Stimulated activated CD8-positive, alpha-beta memory T cell treated with anti-CD3 and anti-CD28 coated beads, Interleukin-2, amount 100 ng/mL, for 48 hours (primary cell): ENCODE data around the gene ITPK1.
A peak's percentile ranks its signal among the peaks of the same experiment; 100 is the strongest.

Source experiments
- DNase-seq, 2 donors: peaks; one replicate each; pipeline ENCODE4 v3.0.0-alpha.2; 2020; ENCODE audit warnings: low read depth in 2 of 2

Gene ITPK1

DNA sequence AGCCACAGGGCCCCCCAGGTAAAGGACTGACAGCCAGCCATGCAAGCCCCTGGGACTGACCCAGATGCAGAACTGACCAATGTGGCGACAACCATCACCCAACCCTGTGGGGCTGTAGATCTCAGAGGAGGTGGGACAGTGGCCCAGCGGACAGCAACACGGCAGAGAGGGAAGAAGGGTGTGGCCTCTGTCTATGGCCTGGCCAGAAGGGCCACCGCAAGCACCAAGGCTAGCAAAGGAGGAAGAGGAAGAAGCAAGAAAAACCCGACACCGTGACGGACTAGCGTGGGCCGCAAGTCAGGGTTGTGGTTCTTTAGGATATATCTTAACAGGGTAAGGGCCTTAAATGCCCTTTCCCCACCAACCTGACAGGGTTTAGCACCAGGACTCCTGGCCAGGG is 71.2 kb downstream of the ITPK1 start:
- DNase-seq: no peak

DNA sequence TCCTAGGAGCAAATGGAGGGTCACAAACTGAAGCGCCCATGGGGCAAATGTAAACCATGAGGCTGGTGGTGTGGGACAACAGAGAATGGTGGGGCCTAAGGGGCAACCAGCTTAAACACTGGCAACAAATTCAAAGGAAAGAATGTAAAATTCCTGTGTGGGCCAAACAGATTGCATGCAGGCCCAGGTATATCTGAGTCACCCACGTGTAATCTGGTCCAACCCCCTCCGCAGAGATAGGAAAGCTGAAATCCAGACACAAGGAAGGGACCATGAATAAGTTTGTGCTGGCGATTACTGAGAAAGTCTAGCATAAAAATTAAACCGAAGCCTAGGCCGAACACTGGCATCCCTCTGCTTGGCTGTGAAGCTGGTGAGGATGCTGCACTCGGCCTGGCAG is 71.6 kb downstream of the ITPK1 start:
- DNase-seq: no peak

DNA sequence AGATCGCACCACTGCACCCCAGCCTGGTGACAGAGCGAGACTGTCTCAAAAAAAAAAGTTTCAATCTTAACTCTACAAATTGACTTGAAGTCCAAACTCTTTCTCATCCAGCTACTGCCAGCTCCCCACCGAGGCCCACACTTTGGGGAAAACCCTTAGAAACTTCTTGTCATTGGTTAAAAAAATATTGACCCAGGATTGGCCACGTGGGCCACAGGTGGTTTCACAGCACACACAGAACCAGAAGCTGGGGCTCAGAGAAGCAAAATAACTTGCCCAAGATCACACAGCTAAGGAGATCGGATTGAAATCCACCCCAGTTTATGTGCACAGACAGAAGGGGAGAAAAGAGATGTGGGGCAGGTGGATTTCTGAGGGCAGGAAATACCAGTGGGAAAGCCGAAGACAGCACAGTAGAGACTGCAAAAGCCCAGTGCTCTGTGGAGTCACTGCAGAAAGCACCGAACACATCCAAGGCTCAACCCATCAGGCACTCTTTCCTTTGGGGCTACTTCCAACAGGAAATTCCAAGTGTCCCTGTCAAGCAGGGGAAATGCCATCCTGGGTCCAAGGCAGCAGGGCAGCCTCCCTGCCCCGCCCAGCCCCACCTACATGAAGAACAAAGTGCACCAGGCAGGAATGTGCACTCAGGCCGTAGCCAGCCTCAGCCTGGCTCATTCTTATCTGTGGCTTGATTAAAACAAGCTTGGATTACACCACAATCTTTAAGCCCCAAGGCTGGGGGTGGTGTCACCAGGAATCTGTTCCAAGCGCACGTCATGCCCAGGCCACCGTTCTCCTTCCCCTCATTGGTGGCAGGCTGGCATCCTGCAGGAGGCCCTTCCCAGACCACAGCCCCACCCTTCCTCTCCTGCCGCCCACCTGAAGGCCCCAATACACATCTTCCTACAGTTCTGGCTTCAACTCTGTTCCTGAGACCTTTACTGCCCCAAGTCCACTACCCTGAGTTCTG is 72.5 kb downstream of the ITPK1 start:
- DNase-seq: no peak

DNA sequence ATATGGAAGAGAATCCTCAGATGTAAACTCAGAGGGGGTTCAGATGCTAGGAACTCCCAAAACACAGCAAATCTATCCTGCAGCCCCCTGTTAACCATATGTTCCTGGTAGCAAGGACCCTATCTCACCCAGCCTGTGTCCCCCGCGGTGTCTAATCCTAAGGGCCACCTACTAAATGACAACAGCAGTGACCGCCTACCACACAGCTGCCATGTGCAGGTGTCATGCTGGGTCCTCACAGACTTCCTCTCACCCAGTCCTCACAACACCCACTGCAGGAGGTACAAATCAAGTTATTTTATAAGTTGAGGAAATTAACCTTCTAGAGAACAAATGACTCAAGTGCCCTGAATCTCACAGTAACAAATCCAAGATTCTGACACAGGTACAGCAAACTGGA is 73.9 kb downstream of the ITPK1 start:
- DNase-seq: no peak

DNA sequence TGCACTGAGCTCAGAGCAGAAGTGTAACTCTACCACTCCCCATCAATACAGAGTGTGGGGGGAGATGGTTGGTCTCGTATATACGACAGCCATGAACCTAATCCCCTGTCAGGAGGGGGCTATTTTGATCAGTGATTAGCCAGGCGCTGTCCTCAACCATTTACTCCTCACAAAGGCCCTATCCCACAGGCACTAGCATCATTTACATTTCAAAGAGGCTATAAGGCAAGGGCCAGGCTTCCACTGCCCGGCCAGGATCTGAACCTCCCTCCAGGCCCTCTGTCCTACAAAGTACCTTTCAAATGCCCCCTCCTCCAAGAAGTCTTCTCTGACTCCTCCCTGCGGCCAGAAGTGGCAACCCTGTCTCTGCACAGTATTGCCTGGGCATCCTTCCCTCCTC is 74.7 kb downstream of the ITPK1 start:
- no peak for DNase-seq

DNA sequence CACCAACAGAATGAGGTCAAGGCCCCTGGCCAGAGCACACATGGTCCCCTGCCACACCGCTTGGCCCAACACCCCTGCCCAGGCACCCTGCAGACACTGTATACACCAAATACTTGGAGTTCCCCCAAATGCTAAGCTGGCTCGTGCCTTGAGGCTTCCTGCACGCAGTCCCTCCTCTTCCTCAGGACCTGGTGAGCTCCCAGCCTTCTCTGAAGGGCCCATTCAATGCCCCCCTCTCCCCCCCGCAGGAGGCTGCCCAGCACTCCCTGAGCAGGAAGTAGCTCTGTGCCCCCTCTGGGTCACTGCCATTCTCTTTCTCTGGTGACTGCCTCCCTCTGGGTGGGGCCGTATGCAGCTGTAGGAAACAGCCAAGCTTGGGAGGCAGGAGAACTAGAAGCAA is 75.3 kb downstream of the ITPK1 start:
- DNase-seq: no peak

DNA sequence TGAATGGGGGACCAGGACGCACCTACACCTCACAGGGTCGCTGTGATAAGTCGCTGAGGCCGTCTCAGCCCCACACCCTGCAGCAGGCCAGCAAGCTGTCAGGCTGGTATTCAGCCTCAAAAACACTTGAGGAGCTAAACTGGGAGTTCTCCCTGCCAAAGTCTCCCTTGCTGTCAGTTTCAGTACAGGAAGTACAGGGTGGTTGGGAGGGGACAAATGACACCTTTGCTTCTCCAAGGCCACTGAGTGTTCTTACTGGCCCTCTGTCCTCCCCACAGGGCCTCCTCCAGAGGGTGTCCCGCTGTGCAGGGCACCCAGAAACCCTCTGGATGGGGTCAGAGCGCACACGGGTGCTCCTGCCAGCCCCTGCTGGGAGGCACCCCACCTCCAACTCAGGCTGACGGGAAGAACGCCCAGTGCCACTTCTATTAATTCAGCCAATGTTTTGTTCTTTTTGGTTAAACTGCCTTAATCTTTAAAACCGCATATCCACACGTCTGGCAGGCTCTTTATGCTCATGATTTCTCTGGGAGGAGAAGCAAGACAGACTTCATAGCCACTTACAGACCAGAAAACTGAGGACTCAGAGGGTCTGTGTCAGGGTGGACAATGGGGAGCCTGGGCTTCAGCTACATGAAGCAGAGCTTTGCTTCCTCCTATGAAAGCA is 75.9 kb downstream of the ITPK1 start:
- DNase-seq: no peak

DNA sequence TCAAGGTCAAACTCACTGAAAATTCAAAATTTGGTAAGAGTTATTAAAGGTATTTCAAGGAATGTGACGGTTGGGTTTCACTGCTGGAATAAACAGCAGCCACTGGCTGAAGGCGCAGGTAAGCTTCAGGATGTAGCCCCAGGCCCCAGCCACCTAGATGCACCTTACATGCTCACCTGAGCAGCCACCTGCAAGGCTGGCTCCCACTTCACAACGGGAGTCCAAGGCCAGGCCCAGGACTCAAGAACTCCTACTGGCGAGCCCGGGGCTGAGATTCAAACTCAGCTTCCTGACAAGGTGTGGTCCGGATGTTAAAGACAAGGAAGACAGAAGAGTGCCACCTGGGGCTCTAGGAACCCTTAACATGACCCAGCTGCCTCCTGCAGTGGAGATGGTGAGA is 78.4 kb downstream of the ITPK1 start:
- no peak for DNase-seq

DNA sequence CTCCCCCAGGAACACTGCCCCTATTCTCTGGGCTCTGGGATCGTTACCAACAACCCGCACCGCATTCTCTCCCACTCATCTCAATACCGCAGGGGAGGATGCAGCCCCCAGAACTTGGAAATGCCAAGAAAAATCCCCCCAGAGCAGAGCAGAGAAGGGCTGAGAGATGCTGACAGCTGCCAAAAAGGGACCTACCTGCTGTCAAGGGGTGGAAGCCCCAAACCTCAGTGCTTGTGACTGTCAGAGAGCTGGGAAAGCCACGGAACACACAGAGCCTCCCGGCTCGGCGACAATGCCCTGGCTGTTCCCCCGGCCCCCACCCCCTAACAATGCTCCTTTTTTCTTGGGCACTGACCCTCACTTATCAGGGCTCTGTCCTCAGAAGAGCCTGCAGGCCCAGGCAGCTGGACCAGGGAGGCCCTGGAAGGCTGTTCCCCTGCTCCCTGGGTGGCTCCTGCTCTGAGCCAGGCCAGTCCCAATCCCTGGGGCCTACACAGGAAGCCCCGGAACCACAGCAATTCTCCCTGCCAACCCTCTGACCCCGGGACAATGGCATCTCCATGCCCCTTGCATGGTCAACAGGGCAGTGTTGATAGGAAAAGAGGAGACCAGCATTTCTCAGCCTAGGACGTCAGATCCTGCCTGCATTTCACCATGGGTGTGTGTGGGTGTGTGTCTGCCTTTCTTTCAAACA is 78.9 kb downstream of the ITPK1 start:
- no peak for DNase-seq

DNA sequence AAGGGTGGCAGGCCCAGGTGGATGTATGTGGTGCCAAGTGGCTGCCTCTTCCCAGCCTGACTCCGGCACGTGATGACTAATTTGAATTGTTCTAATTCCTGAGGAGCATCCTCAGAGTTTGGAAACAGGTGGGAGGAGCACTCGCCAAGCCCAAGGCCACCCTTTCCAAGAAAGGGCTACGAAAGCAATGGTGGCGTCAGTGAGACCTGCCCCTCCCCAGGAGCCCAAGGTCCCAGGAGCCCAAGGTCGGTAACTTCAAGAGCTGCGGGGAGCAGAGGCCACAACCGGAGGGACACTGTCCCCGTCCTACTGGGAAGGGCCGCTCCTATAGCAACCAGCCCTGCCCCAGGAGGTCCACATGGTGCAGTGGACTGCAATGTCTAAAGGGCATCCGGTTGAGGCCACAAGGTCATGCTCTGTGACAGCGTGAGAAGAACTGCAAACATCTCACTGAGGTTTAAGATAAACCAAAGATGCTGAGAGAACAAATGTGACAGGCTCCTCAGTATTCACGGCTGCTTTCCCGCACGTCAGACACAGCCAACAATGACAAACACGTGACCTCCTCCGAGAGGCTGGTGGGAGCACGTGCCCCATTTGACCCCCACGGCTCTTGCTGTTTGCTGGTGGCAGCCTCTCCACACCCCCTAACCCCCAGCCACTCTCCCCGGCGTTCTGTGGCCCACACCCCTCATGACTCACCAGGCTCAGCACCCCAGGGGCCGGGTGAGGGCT is 79.6 kb downstream of the ITPK1 start:
- no peak for DNase-seq

DNA sequence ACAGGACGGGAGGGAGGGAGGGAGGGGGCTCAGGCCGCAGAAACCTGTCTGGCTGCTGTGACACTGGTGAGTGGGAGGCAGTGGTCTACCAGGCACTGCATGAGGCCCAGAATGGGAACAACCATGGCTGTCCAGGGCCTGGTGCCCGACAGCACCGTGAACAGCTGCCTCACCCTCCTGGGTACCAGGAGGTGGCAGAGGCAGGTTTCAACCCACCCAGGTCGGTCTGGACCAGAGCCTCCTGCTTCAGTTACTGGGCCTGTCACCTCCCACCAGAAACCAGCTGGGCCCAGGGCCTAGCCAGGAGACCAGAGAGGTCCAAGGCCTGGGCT is 80.2 kb downstream of the ITPK1 start:
- DNase-seq: no peak

DNA sequence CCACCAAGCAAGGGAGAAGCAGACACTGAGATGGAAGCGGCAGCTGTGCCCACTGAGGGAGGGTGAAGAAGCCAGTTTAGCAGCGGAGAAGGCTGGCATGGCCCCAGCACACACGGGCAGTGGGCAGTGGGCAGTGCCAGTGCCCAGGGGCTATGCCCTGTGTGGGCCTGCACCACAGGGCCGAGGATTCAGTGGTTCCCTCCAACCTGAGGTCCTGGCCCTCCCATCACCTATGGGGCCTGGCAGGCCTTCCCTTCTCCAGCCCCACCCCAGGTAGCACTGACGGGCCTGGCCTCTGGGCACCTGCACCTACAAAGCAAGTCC is 81.1 kb downstream of the ITPK1 start:
- DNase-seq: no peak

DNA sequence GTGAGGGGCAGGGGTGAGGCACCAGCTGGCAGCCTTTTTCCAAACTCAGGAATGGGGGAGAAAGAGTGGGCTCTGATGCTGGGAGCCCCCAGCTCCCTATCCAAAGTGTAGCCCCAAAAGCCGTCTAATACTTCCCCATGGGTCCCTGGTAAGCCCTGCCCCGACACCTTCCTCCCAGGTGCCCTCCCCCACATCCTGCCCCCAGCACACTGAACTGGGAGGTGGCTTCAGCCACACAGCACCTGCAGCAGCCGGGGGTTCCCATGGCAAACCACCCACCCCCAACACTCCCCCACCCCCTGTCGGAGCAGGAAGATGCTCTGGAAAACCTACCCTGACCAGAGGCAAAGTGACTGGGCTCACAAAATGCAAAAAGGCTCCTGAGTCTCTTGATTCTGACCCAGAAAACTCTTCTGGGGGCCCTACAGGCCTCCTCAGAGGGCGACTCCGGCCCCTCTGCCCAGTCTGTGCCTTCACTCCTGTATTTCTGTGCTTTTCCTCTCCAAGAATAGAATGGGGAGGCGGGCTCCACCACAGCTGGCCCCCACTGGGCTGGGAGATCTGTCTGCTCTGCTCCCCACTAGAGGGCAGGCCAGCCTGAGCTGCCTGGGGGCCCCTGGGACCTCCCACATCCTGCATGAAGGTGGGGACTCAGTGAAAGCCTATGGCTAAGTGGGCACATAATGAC is 81.6 kb downstream of the ITPK1 start:
- peak; percentile 34 to 38 for DNase-seq

DNA sequence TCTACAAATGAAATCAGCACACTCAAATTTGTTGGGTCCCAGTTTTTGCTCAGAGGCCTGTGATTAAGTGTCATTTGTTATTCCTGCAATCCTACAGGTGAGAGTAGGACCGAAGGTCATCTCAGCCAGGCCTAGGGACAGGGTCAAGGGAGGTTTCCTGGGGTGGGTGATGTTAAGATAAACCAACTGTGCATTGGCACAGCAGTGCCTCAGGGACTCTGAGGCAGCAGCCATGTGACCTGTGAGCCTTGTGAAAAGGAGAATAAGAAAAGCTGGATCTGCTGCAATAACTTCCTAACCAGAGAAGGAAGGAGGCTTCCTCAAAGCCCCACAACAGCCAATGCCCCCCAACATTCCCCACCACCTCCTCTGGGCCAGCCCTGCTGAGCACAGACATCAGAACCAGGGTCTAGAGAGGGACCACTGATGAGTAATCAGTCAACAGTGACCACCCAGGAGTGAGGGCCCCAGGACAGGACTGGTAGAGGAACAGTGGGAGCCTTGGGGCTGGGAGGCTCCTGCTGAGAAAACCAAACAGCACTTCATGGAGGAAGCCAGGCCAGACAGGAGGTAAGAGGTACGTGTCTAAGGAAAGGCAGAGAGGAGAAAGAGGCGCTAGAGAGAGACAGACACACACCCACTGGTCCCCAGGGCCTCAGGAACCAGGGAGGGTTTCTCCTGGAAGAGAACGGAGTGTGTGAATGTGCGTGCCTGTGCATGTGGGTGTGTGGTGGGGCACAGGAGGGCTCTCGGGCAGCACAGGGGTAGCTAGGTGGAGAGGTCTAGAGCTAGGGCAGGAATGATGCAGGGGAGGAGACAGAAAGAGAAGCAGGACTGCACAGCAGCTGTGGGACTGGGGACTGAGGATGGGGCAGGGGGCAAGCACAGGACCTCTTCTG is 82.4 kb downstream of the ITPK1 start:
- DNase-seq: no peak

DNA sequence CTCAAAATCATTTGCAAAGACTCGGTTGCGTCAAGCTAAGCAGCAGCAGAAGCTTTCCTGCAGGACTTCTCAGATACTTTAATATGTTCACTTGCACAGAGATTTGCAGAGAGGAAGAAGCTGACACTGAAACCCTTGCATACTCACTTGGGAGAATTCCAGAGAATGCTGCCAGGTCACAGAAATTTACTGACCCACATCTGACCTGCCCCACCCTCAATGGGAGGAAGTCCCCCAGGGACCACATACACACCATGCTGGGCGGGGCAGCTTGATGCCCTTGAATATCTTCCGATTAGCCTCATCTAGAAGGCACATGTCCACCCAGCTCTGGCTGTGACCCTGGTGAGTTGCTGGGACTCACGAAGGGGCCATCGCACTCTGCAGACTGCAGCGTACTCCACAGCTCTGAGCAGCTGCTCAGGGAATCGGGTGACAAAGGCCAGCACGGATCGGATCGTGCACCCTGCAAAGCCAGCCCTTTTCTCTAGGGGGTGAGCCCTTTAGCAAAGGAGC is 83.2 kb downstream of the ITPK1 start:
- no peak for DNase-seq

DNA sequence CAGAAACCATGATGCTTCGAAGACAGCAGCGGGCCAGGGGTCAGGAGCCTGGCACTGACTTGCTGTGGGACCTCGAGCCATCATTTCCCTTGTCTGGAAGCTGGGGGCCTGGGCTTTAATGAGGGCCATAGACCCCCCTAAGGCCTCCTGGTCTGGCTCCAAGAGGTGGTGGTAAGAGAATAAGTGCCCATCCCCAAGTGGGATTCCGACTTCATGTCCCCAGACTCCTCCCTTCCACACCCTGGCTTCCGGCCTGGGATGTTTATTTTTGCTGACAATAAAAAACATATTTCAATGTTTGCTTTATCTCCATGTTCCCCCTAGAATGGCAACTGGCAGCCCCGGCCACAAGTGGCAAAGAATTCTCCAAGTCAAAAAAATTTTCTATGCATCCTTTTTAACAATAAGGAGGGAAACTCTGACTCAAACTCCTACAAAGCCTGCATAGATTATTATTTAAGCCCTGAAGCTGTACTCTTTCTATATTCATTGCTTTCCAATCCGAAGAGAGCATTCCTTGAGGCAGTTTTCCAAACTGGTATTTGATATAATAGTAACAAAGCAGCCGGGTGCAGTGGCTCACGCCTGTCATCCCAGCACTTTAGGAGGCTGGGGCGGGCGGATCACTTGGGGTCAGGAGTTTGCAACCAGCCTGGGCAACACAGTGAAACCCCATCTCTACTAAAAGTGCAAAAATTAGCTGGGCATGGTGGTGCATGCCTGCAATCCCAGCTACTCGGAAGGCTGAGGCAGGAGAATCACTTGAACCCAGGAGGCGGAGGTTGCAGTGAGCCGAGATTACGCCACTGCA is 84.0 kb downstream of the ITPK1 start:
- no peak for DNase-seq

DNA sequence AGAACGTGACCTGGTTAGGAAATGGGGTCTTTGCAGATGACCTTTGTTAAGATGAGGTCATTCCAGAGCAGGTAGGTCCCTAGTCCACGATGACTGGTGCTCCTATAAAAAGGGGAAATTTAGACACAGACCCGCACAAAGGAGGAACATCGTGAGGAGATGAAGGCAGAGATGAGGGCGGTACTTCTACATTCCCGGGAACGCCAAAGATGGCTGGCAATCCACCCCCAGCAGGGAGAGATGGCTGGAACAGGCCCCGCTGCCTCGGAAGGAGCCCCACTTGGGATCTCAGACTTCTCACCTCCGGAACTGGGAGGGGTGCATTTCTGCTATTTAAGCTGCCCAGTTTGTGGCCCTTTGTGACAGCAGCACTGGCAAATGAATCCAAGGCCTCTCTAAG is 85.0 kb downstream of the ITPK1 start:
- no peak for DNase-seq

DNA sequence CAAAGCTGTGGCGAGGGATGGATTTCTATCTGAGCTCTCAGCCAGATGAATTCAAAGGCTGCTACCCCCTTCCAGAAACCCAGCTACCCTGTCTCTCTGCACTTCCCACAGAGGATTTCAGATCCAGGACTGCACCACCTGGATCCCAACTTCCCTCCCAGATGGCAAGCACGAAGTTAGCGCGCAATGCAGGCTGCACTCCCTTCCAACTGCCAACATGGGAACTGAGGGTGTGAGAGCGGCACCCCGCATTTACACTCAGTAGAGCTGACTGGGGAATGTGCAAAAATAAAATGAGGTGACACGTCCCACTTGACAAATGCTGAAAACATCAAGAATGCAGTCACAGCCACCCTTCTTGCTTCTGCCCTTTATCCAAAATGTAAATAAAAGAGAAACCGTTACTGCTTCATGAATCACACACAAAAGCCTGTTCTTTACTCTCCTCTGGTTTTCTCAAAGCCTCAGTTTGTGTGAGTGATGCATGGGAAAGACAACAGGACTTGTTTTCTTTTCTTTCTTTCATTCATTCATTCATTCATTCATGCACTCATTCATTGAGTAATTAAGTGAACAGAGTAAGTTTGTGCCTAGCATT is 85.7 kb downstream of the ITPK1 start:
- DNase-seq: no peak

DNA sequence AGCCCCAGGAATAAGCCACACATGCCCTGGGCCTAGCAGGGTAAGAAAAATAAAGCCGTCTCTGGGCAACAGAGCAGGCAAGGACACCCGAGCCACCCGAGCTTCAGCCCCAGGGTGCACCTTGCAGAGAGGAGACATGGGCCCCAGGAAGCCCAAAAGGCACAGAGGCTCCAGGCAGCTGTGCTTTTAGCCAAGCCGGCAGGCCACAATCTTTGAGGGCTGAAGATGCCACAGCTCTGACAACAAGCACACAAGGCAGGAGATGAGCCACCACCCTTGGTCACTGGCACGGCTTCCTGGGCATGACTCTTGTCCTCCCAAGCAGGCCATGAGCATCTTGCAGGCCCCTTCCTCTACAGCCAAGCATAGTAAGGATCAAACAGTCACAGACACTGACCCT is 86.3 kb downstream of the ITPK1 start:
- DNase-seq: no peak
